SK-N-SH (cell line): ENCODE data around the gene AKTIP. TPM values are rescaled to one million over a fixed set of nuclear protein-coding genes. Genes with fewer than 3 reads are reported as not detected.

Experiments used
- CTCF ChIA-PET: fragments of 300-600, 350-600 bp; formaldehyde crosslinking; extraction: SDS; loops from one replicate; lab custom pipeline; 2021; lab: Yijun Ruan, JAX
- POLR2A ChIA-PET: fragments of 350-600 bp; sonication (Branson Sonifier 250); formaldehyde crosslinking; extraction: SDS; loops from one replicate; lab custom pipeline; 2020; ENCODE audit warnings: antibody characterized with exemption, inconsistent platforms; lab: Yijun Ruan, JAX
- DNase-seq: peaks from one replicate; pipeline ENCODE4 v3.0.0; 2012
- H2AFZ ChIP-seq: fragments of 200-600 bp; sonication (generic); 2 replicates; pipeline ENCODE4 v1.8.1; 2016; ENCODE audit warnings: antibody characterized with exemption, mild to moderate bottlenecking, low read depth
- H3F3A ChIP-seq: fragments of 200-600 bp; sonication (generic); replicated peaks from 2 replicates; pipeline ENCODE3; 2016; ENCODE audit warnings: antibody characterized with exemption, mild to moderate bottlenecking; ENCODE audit not compliant: insufficient read depth
- H3K27ac ChIP-seq, 2 experiments: fragments of 200-500 bp in 1 of 2; fragments of 200-600 bp in 1 of 2; sonication (Bioruptor generic) in 1 of 2; sonication (generic), shearing (Covaris generic) in 1 of 2; 2 replicates each; pipeline versions ENCODE4 v1.5.1 to v1.6.1; 2014 to 2016; ENCODE audit warnings: low read depth in 2 of 2, inconsistent platforms in 1 of 2, low read length in 1 of 2, mild to moderate bottlenecking in 1 of 2, mixed read lengths in 1 of 2
- H3K27me3 ChIP-seq: fragments of 200-600 bp; sonication (generic), shearing (Covaris generic); 2 replicates; pipeline ENCODE4 v1.6.1; 2016; ENCODE audit warnings: mixed run types; ENCODE audit not compliant: insufficient read depth
- H3K36me3 ChIP-seq, 2 experiments: fragments of 200-500 bp in 1 of 2; fragments of 200-600 bp in 1 of 2; sonication (Bioruptor generic) in 1 of 2; sonication (generic) in 1 of 2; replicated peaks in 1 of 2; 2 replicates each; pipeline versions ENCODE3 to v1.5.1; 2014 to 2016; ENCODE audit warnings: low read length in 1 of 2, mild to moderate bottlenecking in 1 of 2; ENCODE audit not compliant: insufficient read depth in 2 of 2, control insufficient read depth in 1 of 2
- H3K4me1 ChIP-seq, 2 experiments: fragments of 200-500 bp in 1 of 2; fragments of 200-600 bp in 1 of 2; sonication (Bioruptor generic) in 1 of 2; sonication (generic), shearing (Covaris generic) in 1 of 2; 2 replicates each; pipeline versions ENCODE4 v1.5.1 to v1.6.1; 2014 to 2016; ENCODE audit warnings: low read depth in 1 of 2, low read length in 1 of 2, mixed run types in 1 of 2; ENCODE audit not compliant: insufficient read depth in 2 of 2, control insufficient read depth in 1 of 2
- H3K4me2 ChIP-seq: fragments of 200-600 bp; sonication (generic), shearing (Covaris generic); 2 replicates; pipeline ENCODE4 v1.6.1; 2017; ENCODE audit warnings: mixed run types
- H3K4me3 ChIP-seq, 2 experiments: fragments of 200-500 bp in 1 of 2; fragments of 200-600 bp in 1 of 2; sonication (Bioruptor generic) in 1 of 2; sonication (generic), shearing (Covaris generic) in 1 of 2; 2 replicates each; pipeline versions ENCODE4 v1.5.1 to v1.8.1; 2014 to 2016; ENCODE audit warnings: low read depth in 2 of 2, inconsistent platforms in 1 of 2, low read length in 1 of 2, mild to moderate bottlenecking in 1 of 2, mixed read lengths in 1 of 2, moderate library complexity in 1 of 2
- H3K79me2 ChIP-seq: fragments of 200-600 bp; sonication (generic); 2 replicates; pipeline ENCODE4 v1.8.1; 2017; ENCODE audit warnings: mild to moderate bottlenecking; ENCODE audit not compliant: insufficient read depth
- H3K9ac ChIP-seq: fragments of 200-600 bp; sonication (generic); 2 replicates; pipeline ENCODE4 v1.6.1; 2017; ENCODE audit warnings: mixed run types
- H3K9me2 ChIP-seq: fragments of 200-600 bp; sonication (generic); 2 replicates; pipeline ENCODE4 v1.6.1; 2017; ENCODE audit warnings: mixed run types
- H3K9me3 ChIP-seq: fragments of 200-600 bp; sonication (generic); 2 replicates; pipeline ENCODE4 v1.6.1; 2017; ENCODE audit warnings: mixed run types, mild to moderate bottlenecking, moderate library complexity
- H4K20me1 ChIP-seq: fragments of 200-600 bp; sonication (generic); 2 replicates; pipeline ENCODE4 v1.6.1; 2017; ENCODE audit warnings: mild to moderate bottlenecking, mixed run types; ENCODE audit not compliant: insufficient read depth
- EP300 ChIP-seq, 2 experiments: IDR thresholded peaks; 2 replicates each; pipeline versions ENCODE4 v1.4.0 to v1.6.1; 2012; ENCODE audit warnings: borderline replicate concordance in 1 of 2, low read depth in 1 of 2, low read length in 1 of 2
- EZH2phosphoT487 ChIP-seq: fragments of 200-600 bp; sonication (generic); IDR thresholded peaks from 2 replicates; pipeline ENCODE4 v1.6.1; 2017; ENCODE audit warnings: low read depth, mixed run types, mild to moderate bottlenecking, antibody characterized with exemption, moderate library complexity, borderline replicate concordance
- GABPA ChIP-seq: IDR thresholded peaks from 2 replicates; pipeline ENCODE4 v1.4.0; 2012; ENCODE audit warnings: low read depth, mild to moderate bottlenecking
- JUND ChIP-seq: IDR thresholded peaks from 2 replicates; pipeline ENCODE4 v1.4.0; 2012
- MXI1 ChIP-seq: IDR thresholded peaks from 2 replicates; pipeline ENCODE4 v1.6.1; 2012; ENCODE audit warnings: mild to moderate bottlenecking, low read depth, low read length, improper control_type of control experiment
- NFIC ChIP-seq: IDR thresholded peaks from 2 replicates; pipeline ENCODE4 v1.4.0; 2012; ENCODE audit warnings: borderline replicate concordance
- NRF1 ChIP-seq: IDR thresholded peaks from 2 replicates; pipeline ENCODE4 v1.6.1; 2012; ENCODE audit warnings: low read depth, mild to moderate bottlenecking, low read length
- POLR2AphosphoS5 ChIP-seq: IDR thresholded peaks from 2 replicates; pipeline ENCODE4 v1.6.1; 2012; ENCODE audit warnings: low read depth, low read length
- RAD21 ChIP-seq: IDR thresholded peaks from 2 replicates; pipeline ENCODE4 v1.6.1; 2012; ENCODE audit warnings: mild to moderate bottlenecking, low read length
- RCOR1 ChIP-seq: fragments of 150-350 bp; IDR thresholded peaks from 2 replicates; pipeline ENCODE4 v1.6.1; 2017; ENCODE audit warnings: antibody characterized with exemption, low read length
- SMC3 ChIP-seq: IDR thresholded peaks from 2 replicates; pipeline ENCODE4 v1.6.1; 2012; ENCODE audit warnings: low read depth, low read length, improper control_type of control experiment
- TCF12 ChIP-seq: IDR thresholded peaks from 2 replicates; pipeline ENCODE4 v1.4.0; 2012
- TEAD4 ChIP-seq: IDR thresholded peaks from 2 replicates; pipeline ENCODE4 v1.4.0; 2012; ENCODE audit warnings: mild to moderate bottlenecking, borderline replicate concordance; ENCODE audit not compliant: insufficient read depth
- USF2 ChIP-seq: fragments of 150-350 bp; IDR thresholded peaks from 2 replicates; pipeline ENCODE4 v1.6.1; 2017; ENCODE audit warnings: antibody characterized with exemption, low read length, low read depth, borderline replicate concordance
- WGBS: methylation state at CpG from one replicate; pipeline ENCODE4 v1.1.6; 2017; ENCODE audit warnings: low lambda C conversion rate; 5-methylcytosine and 5-hydroxymethylcytosine counted together
- polyA plus RNA-seq, 3 experiments: library from polyadenylated mRNA; depleted of rRNA; stranded (reverse); fragments of >200 nt; gene quantifications; 2 replicates each; pipeline ENCODE4 v1.2.3, GENCODE V29; 2012
- TF ChIP-seq, protein P1 (sequence below): IDR thresholded peaks from 2 replicates; pipeline ENCODE4; 2012
- TF ChIP-seq, protein P2 (sequence below): IDR thresholded peaks from 2 replicates; pipeline ENCODE4 v1.4.0; 2012; ENCODE audit warnings: low read depth, borderline replicate concordance

AKTIP gene
- polyA plus RNA-seq, 1 of the 3 experiments (the other 2 are of a cell fraction): 21.0 TPM

DNA sequence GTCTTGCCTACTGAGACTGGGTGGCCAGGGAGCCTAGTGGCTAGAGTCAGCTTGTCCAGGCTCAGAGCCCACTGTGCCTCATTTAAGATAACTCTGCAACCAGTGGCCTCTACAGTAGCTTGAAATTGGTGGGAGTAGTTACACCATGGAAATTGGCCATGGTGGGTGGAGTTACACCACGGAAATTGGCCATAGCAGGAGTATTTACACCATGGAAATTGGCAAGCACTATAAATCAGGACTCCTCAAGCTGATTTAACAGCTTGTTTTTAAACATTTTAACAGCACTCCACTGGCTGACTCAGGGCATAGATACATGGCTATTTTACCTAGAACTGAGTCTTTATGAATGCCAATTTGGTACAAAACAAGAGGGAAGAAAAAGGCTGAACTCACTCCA is 27.7 kb upstream of the AKTIP start:
- ChIA-PET CTCF (interaction anchor here (1.2 to 5.4 kb wide), 3 partner anchors 14 to 21 kb away, joined by 3 to 26 read pairs (median 5); no protein-coding TSS in a partner anchor), POLR2A (interaction anchor here (0.6 kb wide), 1 partner anchor 222 kb away, joined by 4 read pairs; no protein-coding TSS in a partner anchor)
- Histone ChIP-seq H3K9ac (no peak overlapping the region), H3K9me3 (no peaks in the 10 kb centered on the region), H3K79me2 (no peaks in the 10 kb centered on the region), H3K4me3 (no peak overlapping the region), H3K27me3 (no peaks in the 10 kb centered on the region; the same call in 1 of the 2 replicates), H4K20me1 (no peaks in the 10 kb centered on the region), H3K4me2 (no peak overlapping the region), H3K9me2 (no peaks in the 10 kb centered on the region), H3F3A (no peaks in the 10 kb centered on the region), H3K27ac (no peak overlapping the region), H3K4me1 (peaks cover 0 to 14% of the 10 kb centered on the region in 2 experiments; a peak in 1 of 4 replicates), H3K36me3 (no peaks in the 10 kb centered on the region), H2AFZ (no peak overlapping the region)
- DNase-seq: no peak
- 50% methylated on average over 1 of the region's 1 CpG for WGBS
- TF ChIP-seq RCOR1 (no peak), RAD21 (no peak), MXI1 (no peak), NFIC (no peak), TCF12 (no peak), TEAD4 (no peak), POLR2AphosphoS5 (no peak), NRF1 (no peak), EZH2phosphoT487 (no peak), EP300 (IDR thresholded peaks at IDR 0.05; ENCODE audit: borderline replicate concordance in 1 of 2, low read depth in 1 of 2, low read length in 1 of 2) (no peak), JUND (no peak), GABPA (no peak), SMC3 (no peak), USF2 (no peak)
- TF ChIP-seq, protein P1, sequence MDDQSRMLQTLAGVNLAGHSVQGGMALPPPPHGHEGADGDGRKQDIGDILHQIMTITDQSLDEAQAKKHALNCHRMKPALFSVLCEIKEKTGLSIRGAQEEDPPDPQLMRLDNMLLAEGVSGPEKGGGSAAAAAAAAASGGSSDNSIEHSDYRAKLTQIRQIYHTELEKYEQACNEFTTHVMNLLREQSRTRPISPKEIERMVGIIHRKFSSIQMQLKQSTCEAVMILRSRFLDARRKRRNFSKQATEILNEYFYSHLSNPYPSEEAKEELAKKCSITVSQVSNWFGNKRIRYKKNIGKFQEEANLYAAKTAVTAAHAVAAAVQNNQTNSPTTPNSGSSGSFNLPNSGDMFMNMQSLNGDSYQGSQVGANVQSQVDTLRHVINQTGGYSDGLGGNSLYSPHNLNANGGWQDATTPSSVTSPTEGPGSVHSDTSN: no peak
- TF ChIP-seq, protein P2, sequence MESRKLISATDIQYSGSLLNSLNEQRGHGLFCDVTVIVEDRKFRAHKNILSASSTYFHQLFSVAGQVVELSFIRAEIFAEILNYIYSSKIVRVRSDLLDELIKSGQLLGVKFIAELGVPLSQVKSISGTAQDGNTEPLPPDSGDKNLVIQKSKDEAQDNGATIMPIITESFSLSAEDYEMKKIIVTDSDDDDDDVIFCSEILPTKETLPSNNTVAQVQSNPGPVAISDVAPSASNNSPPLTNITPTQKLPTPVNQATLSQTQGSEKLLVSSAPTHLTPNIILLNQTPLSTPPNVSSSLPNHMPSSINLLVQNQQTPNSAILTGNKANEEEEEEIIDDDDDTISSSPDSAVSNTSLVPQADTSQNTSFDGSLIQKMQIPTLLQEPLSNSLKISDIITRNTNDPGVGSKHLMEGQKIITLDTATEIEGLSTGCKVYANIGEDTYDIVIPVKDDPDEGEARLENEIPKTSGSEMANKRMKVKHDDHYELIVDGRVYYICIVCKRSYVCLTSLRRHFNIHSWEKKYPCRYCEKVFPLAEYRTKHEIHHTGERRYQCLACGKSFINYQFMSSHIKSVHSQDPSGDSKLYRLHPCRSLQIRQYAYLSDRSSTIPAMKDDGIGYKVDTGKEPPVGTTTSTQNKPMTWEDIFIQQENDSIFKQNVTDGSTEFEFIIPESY: no peak
